Measurements from ENCODE around the gene TRAF1. TPM values are rescaled to one million over a fixed set of nuclear protein-coding genes. Genes with fewer than 3 reads are reported as not detected.

The TRAF1 gene
- total RNA-seq, 4 donors from 2014 or later = 5.7 to 7.8 (median 6.6) TPM

DNA sequence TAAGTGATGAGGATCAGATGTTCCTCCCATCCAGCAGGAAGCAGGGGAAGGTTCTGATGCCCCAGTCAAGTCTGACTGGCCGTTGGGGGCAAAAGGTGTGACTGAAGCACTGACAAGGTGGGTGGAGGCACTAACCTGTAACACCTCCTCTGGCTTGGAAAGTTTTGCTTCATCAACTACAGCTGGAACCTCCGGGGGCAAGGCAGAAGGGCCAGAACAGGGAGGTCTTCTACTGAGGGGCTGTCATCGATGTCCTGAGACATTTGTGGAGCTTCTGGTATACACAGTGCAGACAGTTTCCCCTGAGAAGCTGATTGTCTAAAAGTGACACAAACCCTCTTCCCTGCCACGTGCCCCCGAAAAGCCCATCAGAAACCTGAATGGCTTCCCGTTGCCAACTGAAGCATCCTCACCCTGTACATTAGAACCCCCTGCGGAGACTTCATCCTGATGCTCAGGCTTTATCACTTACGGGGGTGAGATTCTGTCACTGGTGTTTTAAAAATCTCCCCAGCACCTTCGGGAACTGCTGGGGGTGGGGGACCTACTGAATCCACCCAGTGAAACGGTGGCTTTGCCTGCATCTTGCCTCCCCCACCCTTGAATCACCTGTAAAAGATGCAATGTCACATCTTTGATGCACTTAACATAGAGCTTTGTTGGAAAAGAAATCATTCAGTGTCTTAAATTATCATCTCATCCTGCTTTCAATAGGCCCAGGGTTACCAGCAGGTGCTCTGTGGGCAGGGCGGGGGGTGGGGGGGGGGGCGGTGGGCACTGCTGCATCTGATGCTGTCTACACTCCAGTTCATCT, 24.6 kb downstream of the TRAF1 start:
- intact Hi-C loops (cut with DNase I) = no loop called here
- no peak for DNase-seq
- Histone ChIP-seq H3K4me1 (no peaks in the 10 kb centered on the region), H3K9me3 (no peaks in the 10 kb centered on the region), H3K4me3 (replicated peaks in 1 of 3) (no peak overlapping the region), H3K27ac (no peak overlapping the region), H3K27me3 (no peaks in the 10 kb centered on the region), H3K36me3 (no peaks in the 10 kb centered on the region)
- TF ChIP-seq, protein P1, sequence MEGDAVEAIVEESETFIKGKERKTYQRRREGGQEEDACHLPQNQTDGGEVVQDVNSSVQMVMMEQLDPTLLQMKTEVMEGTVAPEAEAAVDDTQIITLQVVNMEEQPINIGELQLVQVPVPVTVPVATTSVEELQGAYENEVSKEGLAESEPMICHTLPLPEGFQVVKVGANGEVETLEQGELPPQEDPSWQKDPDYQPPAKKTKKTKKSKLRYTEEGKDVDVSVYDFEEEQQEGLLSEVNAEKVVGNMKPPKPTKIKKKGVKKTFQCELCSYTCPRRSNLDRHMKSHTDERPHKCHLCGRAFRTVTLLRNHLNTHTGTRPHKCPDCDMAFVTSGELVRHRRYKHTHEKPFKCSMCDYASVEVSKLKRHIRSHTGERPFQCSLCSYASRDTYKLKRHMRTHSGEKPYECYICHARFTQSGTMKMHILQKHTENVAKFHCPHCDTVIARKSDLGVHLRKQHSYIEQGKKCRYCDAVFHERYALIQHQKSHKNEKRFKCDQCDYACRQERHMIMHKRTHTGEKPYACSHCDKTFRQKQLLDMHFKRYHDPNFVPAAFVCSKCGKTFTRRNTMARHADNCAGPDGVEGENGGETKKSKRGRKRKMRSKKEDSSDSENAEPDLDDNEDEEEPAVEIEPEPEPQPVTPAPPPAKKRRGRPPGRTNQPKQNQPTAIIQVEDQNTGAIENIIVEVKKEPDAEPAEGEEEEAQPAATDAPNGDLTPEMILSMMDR (IDR thresholded peaks at IDR 0.05) = no peak
- no peak for TF ChIP-seq POLR2A (IDR thresholded peaks at IDR 0.05)
- 72 to 78% methylated on average over 11 to 12 of the region's 12 CpGs for WGBS, 2 donors

- no peaks in the 10 kb centered on the region for H3K36me3 ChIP-seq
- no peaks in the 10 kb centered on the region for H3K27me3 ChIP-seq
- 89 to 90% methylated on average over 3 of the region's 3 CpGs for WGBS, 2 donors
- H3K27ac ChIP-seq = no peak overlapping the region
- H3K4me1 ChIP-seq = no peaks in the 10 kb centered on the region
- no peak overlapping the region for H3K4me3 ChIP-seq (replicated peaks in 1 of 3)
- intact Hi-C loops (cut with DNase I) = no loop called here
- no peak for DNase-seq
- H3K9me3 ChIP-seq = no peaks in the 10 kb centered on the region
- no peak for TF ChIP-seq POLR2A (IDR thresholded peaks at IDR 0.05)
- TF ChIP-seq, protein P1 (IDR thresholded peaks at IDR 0.05) = no peak
These were observed 25.8 kb downstream of the TRAF1 start for GRCh38 chr9:120900824-120901223.

DNA sequence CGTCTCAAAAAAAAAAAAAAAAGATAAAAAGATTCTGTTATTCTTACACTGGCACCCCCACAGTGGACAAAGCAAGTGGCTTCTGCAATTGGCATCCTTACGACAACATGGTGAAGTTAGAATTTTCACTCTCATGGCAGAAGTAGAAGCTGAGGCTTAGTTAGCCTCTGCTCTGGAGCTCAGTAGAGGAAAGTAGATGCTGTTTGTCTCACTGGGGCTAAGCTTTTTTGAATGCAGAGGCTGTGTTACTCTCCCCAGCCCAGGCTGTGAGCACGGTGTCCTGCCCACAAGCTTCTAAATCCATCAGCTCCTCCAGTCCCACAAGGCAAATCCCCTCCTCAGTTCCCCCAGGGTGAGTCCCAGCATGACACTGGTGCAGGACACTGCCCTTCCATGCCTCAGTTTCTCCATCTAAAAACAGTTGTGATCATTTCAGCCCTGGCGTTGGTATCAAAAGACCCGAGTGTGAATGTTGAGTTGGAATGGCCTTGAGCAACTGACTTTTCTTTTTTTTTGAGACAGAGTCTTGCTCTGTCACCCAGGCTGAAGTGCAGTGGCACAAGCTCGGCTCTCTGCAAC, 27.0 kb downstream of the TRAF1 start:
- 81 to 92% methylated on average over 6 of the region's 6 CpGs for whole genome bisulfite sequencing, 2 donors
- no peak for TF ChIP-seq POLR2A (IDR thresholded peaks at IDR 0.05)
- TF ChIP-seq, protein P1 (IDR thresholded peaks at IDR 0.05) = no peak

GRCh38 chr9:120898396-120898795, 28.2 kb downstream of the TRAF1 start:
- WGBS, 2 donors = 91 to 95% methylated on average over 3 of the region's 3 CpGs
- intact Hi-C loops (cut with DNase I) = no loop called here

More for the DNA sequence above, 27.0 kb downstream of the TRAF1 start:
- intact Hi-C loops (cut with DNase I) = no loop called here
- H3K4me3 ChIP-seq (replicated peaks in 1 of 3) = no peak overlapping the region
- peaks cover 0 to 3% of the 10 kb centered on the region in 2 donors for H3K4me1 ChIP-seq
- no peaks in the 10 kb centered on the region for H3K9me3 ChIP-seq
- no peak overlapping the region for H3K27ac ChIP-seq
- no peaks in the 10 kb centered on the region for H3K36me3 ChIP-seq
- DNase-seq = no peak
- no peaks in the 10 kb centered on the region for H3K27me3 ChIP-seq

More at GRCh38 chr9:120898396-120898795, 28.2 kb downstream of the TRAF1 start:
- DNase-seq = no peak
- Histone ChIP-seq H3K4me3 (replicated peaks in 1 of 3) (no peak overlapping the region), H3K36me3 (no peaks in the 10 kb centered on the region), H3K27ac (no peak overlapping the region), H3K27me3 (no peaks in the 10 kb centered on the region), H3K4me1 (peaks cover 0 to 4% of the 10 kb centered on the region in 2 donors), H3K9me3 (no peaks in the 10 kb centered on the region)
- TF ChIP-seq, protein P1 (IDR thresholded peaks at IDR 0.05) = no peak
- TF ChIP-seq POLR2A (IDR thresholded peaks at IDR 0.05) = no peak
